Measurements from ENCODE around the gene ZNF423.

The ZNF423 gene

DNA sequence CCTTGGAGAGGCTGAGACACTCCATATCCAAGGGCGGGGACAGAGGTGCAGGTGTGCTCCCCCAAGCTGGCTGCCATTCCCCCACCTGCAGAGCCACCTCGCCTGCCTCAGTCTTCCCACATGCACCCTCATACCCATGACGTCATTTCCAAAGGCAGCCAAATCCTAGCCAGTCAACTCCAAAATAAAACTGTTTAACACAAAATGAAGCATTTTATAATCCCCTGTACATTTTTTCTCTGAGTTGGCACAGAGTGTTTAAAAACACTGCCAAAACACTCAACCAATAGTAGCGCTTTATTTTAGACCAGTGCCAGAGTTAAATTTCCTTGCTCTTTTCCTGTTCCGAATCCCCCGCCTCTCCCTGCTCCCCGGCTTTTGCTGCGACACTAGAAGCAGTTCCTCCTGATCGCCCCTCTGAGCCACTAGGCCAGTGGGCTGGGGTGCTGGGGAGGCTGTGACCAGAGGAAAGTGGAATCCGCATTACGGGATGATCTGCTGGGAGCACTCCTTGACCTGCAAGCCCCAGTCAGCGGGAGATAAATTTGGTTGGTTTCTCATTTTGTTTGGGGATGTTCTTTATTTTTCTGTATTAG lies 139.5 kb downstream of the ZNF423 start:
- no peak for DNase-seq

DNA sequence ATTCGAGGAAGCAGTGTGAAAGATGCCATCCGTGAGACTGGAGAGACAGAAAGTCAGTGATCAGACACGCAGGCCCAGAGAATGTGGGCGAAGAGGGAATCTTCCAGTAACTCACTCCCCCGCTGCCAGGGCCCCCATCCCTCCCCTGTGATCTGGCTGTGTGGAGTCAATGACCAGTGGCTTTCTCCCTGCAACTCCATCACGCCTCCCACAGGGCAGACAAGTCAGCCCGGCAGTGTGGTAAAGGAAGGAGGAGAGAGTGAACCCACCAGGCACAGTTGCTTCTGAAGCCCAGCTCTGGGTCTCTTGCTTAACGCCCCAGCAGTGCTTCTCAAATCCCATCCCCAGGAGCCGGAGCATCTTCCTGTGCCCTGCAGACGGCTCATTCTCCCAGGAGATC lies 142.1 kb downstream of the ZNF423 start:
- no peak for DNase-seq

DNA sequence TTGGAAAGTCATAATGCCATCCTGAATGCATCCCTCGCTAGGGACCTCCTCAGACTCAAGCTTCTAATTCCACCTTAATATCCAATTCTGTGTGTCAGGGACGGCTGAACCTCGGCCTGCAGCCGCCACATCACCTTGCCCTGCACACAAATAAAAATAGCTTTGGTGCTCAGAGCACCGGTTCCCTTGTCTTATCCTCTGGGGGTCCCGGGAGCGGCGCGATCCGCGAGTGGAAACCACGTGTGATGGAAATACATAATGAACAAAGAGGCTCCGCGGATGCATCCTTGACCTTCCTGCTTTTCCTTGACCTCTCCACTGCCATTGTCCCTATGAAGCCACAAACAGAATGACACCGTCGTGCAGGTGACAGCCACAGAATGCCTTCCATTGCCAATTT lies 143.4 kb downstream of the ZNF423 start:
- DNase-seq: no peak

DNA sequence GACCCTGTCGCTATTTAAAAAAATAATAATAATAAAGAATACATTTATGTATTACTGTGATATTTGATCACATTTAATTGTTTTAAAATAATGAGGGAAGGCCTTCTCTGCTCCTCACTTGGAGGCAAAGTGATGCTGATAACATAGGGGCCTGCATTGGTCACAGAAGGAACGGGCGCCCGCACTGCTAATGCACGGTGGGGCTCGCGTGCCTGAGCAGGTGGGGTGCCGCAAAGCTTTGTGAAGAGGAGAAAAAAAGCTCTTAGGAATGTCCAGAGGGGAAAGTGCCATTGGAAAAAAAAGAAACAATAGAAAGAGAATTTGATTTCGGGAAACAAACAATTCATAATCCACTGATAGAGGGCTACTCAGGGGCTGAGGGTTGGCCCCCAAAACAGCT lies 143.8 kb downstream of the ZNF423 start:
- no peak for DNase-seq

DNA sequence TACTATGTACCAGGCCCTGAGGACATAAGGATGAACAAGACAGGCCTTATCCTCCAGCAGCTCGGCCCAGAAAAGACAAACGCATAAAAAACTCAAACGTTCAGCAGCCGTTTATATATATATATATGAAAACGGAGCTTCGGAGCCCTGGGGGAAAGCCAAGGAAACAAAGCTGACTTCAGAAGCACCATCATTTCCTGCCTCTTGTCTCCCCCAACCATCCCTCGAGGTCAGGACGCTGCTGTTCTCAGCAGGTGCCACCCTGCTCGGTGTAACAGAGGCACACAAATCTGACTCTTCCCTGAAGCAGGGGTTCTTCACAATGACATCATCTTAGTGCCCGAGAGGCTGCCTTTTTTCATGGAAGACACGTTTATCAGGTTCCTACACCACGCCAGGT lies 146.9 kb downstream of the ZNF423 start:
- no peak for DNase-seq

DNA sequence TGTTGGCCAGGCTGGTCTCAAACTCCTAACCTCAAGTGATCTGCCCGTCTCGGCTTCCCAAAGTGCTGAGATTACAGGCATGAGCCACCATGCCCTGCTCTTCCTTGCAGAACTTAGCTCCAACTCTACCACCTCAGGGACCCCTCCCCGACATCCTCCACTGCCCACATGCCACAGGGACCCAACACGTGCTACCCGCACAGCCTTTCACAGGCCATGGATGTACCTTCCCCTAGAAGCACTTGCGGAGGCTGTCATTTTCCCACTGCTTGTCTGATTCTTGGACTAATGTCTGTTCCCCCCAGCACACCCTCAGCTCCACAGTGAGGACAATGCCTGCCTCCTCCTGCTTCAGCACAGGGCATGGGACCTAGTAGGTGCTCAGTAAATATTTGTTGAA lies 147.4 kb downstream of the ZNF423 start:
- no peak for DNase-seq

DNA sequence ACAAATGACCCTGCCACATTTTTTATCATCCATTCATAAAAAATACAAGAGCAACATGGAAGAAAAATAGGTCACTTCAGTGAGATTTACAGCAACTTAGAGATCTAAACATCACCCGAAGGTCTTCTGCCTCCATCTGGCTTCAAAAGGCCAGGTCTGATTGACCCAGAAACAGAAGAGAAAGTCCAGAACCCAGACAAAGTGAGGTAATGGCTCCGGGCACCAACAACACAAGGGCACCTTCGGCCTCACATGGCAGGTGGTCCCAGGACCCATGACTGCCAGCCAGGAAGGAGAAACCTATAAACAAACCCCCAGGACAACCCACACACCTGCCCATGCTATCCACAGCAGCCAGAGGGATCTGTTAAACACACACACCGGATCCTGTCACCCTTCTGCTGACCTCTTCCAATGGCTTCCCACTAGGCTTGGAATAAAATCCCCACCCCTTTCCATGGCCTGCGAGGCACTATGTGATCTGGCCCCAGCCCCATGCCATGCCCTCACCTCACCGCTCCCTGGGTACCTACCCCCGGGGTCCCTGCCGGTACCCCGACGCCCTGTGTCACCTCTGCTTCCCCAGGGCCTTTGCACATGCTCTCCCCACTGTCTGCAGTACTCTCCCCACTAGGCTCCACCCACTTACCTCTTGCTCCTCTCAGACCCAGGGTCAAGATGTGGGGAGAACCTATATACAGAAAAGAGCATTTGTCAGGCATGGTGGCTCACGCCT lies 149.1 kb downstream of the ZNF423 start:
- no peak for DNase-seq

DNA sequence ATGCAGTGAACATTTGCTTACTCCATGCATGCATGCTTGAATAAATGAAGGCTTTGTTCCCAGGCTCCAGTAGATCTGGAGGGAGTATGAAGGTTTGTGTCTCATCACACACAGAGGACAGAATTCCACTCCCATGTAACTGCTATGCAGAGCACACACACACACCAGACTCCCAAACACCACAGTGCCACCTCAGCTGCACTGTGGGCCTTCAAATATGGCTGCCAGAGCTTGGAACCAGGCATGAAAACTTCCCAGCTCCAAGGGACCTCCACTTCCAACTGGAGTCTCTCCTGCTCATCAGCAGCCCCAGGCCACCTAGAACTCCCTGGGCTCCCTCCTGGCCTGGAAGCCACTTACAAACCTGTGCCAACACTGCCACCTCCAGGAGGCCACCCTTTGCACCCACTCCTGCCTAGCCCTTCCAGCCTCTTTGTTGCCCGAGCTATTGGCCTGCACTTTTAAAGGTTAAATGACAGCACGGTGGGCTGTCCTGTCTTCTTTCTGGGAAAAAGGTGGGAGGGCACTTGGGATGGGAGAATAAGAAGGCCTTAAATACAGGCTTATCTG lies 151.2 kb downstream of the ZNF423 start:
- DNase-seq: no peak

DNA sequence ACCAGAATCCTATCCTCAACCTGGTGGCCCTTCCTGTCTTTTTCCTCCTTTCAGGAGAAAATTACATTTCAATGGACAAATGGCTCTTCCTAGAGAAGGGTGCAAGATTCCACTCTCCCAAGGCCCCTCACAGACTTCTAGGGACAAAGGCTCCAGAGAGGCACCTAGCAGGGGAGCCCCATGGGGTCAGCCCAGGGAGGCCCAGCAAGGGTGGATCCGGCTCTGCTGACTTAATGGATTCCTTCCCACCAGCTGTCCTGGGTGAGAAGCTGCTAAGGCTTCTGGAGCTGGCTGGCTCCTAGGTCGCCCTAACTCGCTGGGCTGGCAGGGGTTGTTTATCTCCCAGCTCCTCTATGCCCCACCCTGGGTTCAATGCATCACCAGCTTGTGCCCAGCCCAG lies 152.4 kb downstream of the ZNF423 start:
- no peak for DNase-seq

DNA sequence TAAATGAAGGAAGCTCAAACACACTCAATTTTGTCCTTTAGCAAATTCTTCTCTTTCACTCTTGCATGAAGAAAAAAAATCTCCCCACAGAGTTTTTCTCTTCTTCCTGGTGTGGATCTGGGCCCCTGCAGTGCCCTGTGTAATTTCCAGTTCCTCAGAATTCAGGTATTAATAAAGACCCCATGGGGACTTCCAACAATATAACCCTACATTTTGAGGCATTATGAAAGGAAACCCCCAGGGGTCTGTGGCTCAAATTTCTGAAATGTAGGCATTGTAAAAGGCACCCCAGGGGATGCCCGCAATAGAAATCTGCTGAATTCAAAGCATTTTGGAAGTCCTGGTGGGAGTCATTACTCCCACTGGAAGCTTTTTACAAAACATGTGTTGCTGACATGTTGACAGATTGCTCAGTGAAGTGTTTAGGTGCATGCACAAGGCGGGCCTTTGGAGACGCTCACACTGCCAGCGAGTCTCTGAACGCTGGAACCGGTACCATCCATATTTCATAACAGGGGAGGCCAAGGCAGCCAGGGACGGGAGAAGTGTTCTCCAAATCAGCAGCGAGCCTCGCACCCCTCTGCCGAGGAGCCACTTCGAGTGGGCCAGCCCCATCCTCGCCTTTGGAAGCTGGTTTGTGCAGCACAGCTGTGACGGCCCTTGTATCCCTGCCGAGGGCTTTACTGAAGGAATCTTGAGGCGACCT lies 154.0 kb downstream of the ZNF423 start:
- no peak for DNase-seq

DNA sequence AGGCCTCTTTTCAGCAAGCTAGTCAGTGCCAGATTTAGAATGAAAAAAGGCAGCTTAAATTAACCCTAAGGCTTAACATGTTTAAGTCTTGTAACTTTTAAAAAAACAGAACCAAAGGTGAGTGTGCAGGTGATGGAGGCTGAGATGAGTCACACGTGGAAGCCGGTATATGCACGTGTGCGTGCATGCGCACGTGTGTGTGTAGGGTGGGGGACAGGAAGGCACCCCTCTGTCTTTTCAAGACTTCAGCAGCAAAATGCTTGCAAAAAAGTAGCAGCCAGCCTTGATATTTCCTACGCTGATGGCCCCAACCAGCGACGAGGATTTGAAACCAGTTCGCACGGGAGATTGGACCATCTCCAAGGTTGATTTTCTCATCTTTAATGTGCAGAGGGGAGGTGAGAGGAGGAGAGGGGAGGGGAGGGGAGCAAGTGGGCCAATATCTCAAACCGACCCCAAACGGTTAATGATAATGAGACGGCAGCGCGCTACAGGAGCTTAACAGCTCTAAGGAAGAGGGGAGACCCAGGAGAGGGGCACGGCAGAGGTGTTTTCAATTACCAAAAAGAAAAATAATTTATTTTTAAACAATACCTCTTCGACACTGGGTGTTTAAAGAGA lies 154.7 kb downstream of the ZNF423 start:
- no peak for DNase-seq

DNA sequence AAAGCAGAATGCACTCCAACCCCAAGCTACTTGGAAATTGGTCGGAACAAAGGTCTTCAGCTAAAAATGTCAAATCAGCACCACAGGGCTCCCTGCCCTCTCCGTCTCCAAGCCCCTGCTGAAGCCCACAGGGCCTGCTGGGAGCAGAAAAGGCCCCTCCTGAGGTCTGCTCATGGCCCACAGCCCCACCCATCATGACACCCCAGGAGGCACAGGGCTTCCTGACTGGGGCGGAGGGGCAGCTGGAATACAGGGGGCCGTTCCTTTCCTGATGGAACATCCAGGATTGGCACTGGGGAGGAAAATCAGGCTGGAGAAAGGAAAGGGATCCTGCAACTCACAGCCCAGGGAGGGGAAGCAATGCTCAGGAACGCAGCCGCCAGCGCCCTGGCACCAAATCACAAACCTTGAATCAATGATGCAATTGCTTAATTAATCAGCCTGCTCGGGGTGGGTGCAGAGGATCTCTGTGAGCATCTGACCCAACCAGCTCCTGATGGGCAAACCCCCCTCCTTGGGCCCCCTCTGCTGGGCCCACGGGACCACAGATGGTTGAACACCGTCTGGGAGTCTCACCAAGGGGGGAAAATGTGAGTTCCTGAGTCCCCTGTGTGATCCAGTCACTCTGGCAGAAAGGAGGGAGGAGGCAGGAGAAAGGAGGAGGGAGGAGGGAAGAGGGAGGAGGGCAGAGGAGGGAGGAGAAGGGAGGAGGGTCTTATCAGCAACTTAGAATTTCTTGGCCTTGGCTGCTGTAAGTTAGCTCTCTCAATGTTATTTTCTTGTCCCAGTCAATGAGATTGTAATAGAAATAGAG lies 155.5 kb downstream of the ZNF423 start:
- DNase-seq: no peak

DNA sequence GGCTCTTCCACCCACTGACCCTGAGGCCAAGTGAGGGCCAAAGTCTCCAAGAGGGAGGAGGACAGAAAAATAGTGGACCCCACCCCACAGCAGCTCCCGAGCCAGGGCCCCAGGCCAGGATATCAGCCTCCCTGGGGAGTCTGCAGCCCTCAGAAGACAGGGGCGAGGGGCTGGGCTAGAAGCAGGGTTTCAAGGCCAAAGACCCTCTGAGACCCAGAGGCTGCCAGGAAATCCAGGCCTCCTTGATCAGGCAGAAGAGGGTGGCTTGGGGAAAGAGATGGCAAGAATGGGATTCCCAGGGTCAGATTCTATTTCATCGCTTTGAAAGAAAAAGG lies 156.1 kb downstream of the ZNF423 start:
- DNase-seq: no peak

DNA sequence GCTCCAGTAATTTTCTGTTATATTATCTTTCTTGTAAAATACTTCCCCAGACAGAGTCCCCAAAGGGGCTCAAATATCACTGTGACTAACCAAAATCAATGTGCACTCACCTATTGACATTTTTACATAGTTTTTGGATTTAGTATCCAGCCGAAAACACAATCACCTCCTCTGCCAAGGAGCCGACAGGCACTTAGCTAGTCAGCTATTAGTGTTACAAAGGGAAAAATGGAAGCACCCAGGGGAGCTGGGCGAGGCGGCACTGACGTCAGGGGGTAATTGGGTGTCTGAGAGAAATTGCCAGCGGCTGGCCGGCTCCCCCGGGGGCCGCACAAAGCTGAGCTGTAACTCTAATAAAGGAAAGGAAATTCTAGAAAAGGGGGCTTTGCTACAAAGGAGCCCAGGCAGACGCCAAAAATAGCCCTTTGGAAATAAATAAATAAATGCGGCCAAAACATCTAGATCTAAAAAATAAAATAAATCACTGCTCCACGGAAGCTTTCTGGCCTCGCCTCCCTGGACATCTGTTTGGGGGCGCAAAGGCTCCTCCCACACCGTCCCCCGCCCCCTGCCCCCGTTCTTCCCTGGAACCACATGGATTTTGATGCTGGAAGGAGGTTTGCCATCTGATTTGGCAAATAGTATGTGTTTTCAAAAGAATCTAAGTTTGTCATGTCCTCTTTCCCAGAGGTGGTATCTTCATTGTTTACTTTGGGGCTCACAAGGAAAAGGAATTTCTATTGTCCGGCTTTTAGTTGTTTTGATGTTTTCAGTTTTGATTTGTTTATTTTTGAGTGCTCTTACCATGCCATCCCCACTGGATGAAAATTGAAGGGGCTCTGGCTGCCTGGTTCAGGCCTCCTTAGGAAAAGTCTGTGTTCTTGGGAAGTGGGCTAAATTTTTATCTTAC lies 156.7 kb downstream of the ZNF423 start:
- DNase-seq: no peak

DNA sequence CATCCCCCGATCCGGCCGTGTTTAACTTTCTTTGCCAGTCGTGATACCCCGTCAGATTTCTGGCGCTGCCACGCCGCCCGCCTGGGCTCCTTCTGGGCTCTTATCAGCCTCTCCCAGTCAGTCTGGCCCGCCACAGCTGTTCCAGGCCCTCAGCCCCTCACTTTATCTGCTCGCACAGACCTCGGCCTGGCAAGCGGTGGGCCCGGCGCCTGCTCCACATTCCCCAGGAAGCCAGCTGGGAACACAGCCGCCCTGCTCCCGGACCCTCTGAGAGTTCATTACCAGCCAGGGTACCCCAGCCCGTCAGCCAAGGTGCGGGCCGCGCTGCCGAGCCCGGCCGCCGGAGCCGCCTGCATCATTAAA lies 157.5 kb downstream of the ZNF423 start:
- no peak for DNase-seq

DNA sequence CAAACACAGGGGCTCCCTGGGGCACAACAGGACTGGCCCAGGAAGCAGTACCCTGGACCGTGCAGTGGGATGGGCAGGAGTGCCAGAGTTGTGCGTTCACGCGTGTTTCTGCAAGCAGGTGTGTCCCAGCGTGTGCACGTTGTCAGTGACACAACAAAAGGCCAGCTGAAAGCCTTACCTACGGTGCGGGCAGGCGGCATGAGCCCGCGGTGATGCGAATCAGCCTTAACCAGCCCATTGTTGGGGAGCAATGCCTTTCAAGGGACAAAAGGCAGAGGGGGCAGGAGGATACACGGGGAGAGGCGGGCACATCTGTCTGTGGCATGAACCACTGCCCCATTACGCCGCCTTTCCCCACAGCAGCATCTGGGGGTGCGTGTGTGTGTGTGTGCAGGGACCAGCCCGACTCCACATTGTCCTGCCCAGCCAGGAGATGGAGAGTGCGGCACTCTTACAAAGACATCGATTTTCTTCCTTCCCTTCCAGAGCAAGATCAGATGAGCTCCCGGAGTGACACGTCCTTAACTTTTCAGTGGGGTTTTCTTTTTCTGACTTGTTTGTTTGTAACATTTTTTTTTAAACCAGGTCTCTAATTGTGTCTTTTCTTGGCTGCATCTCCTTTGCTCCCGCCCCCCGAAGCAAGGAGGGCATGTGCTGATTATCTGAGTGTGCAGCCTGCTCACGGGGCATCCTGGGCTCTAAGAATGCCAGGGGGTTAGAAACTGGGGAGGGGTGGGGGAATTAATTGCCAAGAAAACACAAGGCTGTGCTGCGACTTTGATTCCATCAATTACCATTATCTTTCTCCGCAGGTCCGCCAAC lies 158.1 kb downstream of the ZNF423 start:
- DNase-seq: no peak

DNA sequence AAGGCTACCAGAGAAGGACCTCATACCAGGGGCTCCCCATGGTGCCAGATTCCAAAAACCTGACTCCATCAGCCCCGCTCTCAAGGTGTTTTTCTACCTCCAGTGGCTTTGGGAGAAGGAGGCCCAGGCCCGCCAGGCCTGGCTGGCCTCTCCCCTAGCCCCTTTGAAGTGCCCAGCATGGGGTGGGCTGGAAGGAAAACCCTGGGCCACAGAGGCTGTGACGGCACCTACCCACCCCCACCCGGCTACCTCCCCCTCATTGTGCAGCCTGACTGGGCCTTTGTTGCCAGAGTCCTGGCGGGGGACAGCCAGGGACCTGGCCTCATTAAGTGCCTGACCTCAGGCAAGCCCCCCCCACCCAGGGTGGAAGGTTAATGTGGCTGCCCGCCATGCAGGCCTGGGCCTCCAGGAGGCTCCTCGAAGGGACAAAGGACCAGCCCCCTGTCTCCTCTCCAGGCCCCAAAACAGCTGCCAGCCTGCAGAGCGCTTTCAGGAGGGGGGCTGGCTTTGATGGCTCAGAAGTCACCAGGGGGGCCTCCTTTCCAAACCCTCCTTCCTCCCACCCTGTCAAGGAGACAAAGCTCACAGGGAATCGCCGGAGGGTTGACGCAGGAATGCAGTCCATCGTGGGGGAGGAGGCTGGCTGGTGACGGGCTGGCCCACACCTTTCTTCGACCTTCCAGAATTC lies 159.4 kb downstream of the ZNF423 start:
- DNase-seq: no peak

DNA sequence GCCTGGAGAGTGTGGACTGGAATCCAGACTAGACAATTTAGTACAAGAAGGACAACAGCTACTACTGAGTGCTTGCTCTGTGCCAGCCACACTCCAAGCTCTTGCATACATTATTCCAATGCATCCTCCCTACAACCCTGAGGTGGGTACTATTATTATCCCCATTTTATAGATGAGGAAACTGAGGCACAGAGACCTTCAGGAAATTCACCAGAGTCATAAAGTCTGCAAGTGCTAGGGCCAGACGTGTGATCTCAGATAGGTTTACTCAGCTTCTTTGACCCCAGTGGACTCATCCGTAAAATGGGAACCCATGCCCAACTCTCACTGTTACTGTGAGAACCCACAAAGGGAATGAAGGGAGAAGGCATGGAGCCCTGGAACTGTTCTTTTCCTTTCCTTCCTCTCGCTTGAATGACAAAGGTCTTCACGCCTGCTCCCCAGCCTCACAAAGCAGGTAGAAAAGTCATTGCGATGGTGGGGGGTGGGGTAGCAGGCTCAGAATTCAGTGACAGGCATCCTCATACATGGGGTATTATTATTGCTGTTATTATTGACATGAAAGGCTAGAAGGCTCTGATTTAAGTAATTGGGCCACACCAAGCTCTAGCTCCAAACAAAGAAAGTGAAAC lies 160.0 kb downstream of the ZNF423 start:
- DNase-seq: no peak

DNA sequence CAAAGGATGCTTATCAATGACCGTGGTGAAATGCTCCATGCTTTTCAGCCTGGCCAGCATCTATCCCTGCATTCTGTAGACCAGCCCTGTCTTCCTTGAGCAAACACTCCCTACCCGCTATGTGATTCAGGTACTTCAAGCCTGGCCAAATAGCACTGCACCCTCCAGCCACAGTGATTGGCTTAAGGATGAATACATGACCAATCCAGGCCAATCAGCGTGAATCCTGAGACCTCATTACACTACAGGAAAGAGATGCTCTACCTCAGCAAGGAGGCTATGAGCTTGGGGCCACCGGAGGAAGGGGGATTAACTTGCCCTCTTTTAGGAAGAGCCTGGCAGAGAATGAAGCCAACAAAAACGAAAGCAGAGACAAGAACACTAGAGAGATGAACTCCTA lies 162.5 kb downstream of the ZNF423 start:
- no peak for DNase-seq

DNA sequence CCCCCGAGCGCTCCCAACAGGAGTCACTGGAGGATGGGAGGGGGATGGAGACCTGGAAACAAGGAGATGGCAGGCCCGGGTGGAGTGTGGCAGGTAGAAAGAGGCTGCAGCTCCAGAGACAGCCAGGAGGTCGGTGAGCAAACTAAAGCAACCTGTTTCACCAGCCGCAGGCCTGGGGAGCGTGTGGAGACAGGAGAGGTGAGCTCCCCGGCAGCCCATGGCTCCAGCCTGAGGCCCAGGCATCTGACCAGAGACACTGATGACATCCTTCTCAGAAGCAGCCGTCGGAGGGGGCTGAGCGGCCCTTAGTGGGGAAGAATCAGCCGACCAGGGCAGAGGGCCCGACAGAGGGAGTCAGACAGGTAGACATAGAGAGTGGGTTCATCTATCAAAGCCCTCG lies 165.1 kb downstream of the ZNF423 start:
- DNase-seq: no peak

All from CD4-positive, alpha-beta T cell treated with Interleukin-17A for 1 hour (primary cell).